Stimulated activated naive CD4-positive, alpha-beta T cell treated with Interleukin-2 at 50 U/mL for 16 hours (primary cell): ENCODE data around the gene RIF1.

ENCODE experiments used
- DNase-seq: peaks from one replicate; lab custom pipeline; 2025; lab: John Stamatoyannopoulos, UW

RIF1 gene

GRCh38 chr2:151422917-151423439 is 13.3 kb downstream of the RIF1 start:
- no peak for DNase-seq

DNA sequence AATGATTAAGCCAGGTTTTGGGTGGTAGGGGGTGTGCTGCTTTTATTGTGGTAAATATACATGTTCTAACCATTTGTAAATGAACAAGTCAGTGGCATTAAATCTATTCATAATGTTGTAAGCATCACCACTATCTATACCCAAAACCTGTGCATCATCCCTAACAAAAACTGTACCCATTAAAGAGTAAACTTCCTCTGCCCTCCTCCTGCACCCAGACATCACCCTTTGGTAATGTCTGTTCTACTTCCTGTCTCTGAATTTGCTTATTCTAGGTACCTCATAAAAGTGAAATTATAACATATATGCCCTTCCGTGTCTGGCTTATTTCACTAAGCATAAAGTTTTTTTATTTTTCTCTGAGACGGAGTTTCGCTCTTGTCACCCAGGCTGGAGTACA is 14.1 kb downstream of the RIF1 start:
- DNase-seq, result no peak

GRCh38 chr2:151437630-151438029 is 27.9 kb downstream of the RIF1 start:
- no peak for DNase-seq

DNA sequence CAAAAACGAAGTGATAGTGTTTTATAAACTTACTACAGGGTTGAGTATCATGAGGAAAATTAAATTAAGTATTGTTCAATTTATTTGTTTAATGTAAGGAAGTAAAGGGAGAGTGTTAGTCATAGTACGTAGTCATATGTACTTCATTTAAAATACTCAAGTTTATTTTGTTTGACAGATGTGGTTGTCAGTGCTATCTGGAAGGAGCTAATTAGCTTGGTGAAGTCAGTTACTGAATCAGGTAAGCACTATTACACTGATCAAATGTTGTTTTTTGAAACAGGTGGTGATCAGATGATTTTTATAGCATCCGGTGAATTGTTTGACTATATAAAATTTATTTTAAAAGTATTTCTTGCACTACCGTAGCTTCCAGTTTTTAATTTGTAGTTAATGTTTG is 28.8 kb downstream of the RIF1 start:
- no peak for DNase-seq

DNA sequence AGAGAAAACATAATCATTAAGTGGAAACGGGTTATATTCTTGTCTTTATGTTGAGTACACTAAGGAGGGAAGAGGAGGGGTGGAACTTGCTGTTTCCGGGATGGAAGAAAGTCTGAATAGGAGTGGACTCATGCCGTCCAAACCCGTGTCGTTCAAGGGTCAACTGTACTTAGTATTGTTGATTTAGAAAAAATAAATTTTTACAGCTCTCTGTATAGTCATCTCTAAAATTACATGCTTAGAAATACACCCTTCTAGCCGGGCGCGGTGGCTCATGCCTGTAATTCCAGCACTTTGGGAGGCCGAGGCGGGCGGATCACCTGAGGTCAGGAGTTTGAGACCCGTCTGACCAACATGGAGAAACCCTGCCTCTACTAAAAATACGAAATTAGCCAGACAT is 29.4 kb downstream of the RIF1 start:
- DNase-seq, result no peak

DNA sequence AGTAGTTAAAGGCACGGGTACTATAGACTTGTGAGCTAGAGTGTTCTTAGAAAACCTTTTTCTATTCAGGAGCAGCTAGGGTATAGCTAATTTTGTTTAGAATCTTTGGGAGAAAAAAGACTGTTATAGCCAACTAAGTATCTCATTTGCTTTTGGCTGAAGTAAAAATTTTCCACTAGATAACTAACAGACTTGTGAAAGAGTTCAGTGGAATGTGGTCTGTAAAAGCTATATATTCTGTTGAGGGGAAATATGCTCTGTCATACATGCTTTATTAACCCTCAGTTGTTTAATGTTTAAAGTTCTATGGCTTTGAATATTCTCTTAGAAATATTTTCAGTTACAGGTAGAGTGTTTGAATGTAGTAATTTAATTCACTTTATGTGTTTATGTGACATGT is 49.7 kb downstream of the RIF1 start:
- DNase-seq, result no peak

DNA sequence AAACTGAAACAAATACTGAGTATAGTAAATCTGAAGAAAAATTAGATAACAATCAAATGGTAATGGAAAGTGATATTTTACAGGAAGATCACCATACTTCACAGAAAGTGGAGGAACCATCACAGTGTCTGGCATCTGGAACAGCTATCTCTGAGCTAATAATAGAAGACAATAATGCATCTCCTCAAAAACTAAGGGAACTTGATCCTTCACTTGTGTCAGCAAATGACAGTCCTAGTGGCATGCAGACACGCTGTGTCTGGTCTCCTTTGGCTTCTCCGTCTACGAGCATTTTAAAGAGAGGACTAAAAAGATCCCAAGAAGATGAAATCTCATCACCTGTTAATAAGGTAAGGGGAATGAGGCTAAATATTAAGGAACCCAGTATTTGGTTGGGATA is 56.1 kb downstream of the RIF1 start:
- no peak for DNase-seq

- DNase-seq, result no peak
Measured at GRCh38 chr2:151470556-151470955, 60.9 kb downstream of the RIF1 start.

DNA sequence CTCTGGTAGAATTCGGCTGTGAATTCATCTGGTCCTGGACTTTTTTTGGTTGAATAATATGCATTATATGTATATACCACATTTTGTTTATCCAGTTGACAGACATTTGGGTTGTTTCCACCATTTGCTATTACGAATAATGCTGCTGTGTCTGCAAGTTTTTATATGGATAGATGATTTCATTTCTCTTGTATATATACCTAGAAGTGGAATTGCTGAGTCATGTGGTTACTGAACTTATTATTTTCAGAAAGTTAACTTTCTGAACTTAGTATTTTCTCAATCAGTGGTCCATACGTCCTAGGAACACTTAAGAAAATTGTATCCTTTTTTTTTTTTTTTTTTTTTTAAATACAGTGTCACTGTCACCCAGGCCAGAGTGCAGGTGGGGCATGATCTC is 63.3 kb downstream of the RIF1 start:
- no peak for DNase-seq

- DNase-seq, result no peak
Measured at GRCh38 chr2:151475071-151475470, 65.4 kb downstream of the RIF1 start.

- DNase-seq, result no peak
Measured at GRCh38 chr2:151476287-151476686, 66.6 kb downstream of the RIF1 start.

DNA sequence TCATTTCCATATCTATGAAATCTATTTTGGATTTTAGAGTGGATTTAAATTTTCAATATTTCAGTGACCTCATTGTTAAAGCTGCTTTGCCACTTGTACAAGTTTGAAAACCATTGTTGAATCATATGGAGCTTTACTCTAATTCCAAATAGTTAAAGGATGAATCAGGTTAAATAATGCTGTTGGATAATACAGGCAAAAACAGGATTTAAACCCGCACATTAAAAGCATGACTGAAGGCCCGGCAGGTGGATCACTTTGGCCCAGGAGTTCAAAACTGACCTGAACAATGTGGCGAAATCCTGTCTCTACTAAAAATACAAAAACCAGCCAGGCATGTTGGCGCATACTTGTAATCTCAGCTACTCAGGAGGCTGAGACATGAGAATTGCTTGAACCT is 68.3 kb downstream of the RIF1 start:
- DNase-seq, result no peak

DNA sequence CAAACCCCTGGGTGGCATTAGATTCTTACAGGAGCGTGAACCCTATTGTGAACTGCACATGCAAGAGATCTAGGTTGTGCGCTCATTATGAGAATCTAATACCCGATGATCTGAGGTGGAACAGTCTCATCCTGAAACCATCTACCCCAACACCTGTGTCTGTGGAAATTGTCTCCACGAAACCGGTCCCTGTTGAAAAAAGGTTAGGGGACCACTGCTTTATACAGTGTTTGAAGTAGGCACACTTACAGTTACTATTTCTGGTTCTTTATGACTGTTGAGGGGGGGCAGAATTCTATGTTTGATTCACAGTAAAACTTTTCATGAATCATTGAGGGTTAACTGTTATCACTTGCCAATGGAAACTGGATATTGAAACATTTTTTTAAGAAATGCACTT is 72.0 kb downstream of the RIF1 start:
- no peak for DNase-seq

DNA sequence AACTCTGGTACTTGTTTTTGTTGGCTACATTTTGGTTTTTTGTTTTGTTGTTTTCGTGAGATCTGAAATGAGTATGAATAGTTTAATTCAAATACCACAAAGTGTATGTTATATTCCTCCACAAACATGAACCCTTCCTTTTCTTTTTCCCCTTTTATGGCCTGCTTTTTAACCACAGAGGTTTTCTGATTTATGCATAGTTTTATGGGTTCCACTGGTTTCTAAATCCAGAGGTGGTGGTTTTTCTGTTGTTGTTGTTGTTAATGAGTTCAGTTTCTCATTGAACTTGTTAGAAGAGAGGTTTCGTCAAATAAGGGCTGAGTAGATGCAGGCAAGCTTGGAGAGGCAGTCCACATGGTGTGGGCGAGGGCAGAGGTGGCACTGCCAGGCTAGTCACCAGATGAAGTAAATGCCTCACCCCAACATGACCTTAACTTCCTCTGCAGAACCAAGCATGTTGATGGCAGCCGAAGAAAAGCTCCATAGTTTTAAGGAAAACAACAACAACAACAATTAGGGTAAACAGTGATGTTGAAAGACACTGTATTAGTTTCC is 72.5 kb downstream of the RIF1 start:
- peak; percentile 14 for DNase-seq

DNA sequence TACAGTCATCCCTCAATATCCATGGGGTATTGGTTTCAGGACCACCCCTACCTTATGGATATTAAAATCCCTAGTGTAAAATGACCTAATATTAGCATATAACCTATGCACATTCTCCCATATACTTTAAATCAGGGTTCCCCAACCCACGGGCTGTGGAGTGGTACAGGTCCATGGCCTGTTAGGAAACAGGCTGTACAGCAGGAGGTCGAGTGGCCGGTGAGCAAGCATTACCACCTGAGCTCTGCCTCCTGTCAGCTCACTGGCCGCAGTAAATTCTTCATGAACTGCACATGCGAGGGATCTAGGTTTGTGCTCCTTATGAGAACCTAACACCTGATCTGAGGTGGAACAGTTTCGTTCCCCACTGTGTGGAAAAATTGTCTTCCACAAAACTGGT is 73.8 kb downstream of the RIF1 start:
- DNase-seq, result no peak

- no peak for DNase-seq
Measured at GRCh38 chr2:151484100-151484499, 74.4 kb downstream of the RIF1 start.

GRCh38 chr2:151486053-151486452 is 76.4 kb downstream of the RIF1 start:
- no peak for DNase-seq

DNA sequence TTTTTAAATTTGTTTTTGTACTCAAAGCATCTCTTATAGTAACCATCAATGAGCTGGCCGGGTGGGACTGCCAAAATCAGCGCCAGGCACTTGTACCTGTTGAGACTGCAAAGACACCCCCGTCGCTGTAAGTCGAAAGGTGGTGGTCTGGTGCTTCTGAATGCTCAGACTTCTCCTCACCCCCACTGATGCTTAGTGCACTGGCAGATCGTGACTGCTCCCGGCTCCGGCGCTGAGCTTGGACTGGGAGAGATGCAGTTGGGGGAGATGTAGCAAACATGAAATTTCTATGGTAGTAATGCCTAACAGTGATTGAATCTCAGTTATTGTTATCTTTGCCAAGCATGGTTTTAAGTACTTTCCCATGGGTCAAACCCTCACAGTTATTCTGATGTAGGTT is 80.6 kb downstream of the RIF1 start:
- no peak for DNase-seq

- no peak for DNase-seq
Measured at GRCh38 chr2:151491496-151491895, 81.8 kb downstream of the RIF1 start.

- no peak for DNase-seq
Measured at GRCh38 chr2:151498178-151498577, 88.5 kb downstream of the RIF1 start.

GRCh38 chr2:151506170-151506569 is 96.5 kb downstream of the RIF1 start:
- DNase-seq, result no peak

DNA sequence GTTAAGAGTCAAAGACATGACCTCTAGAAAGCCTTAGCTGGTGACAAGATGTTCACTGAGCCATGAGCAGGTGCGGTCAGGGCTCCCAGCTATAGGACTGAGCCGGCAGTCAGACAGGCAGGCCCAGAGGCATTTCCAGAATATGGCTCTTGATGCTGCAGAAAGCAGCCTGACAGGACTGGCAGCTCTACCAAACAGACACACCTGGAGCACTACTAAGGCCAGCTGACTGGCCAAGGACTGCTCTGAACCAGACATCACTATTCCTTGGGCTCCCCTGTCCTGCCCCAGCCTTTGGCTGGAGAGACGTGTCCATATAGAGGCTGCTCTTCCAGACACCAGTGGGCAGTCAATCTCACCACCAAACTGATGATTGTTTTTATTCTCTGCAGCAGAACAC is 98.8 kb downstream of the RIF1 start:
- DNase-seq, result no peak

DNA sequence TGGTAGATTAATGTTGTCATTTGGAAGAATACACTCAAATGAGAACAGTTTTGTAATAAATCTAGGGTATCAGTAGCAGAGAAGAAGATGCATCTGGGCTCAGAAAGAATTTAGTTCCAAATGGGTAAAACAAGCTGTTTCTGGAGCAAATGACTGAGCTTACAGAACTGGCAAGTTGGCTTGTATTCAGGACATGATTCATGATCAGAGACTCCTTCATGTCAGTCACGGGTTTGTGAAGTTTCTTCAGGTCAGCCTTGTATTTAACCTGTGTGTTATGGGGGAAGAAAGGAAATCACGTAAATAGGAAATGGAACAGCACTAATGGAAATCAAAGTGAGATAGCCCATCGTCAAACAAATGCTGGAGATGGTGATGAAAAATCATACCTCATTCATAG is 109.1 kb downstream of the RIF1 start:
- DNase-seq, result no peak

DNA sequence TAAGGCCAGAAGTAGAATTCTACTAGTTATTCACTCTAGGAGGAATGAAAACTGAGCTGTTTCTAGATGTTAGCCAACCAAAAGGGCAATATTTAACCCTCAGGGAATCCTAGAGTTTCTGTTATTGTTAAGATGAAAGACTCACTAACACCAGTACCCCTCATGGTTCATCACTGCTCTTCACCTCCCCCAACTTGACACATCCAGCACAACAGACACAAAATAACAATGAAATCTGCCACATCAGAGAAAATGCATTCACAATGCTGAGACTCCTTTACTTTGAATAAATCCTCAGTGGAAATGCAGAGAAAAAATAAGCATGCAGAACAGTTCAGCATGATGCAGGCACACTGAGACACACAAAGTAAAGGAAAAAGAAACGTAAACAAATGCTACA is 111.3 kb downstream of the RIF1 start:
- no peak for DNase-seq

- DNase-seq, result no peak
Measured at GRCh38 chr2:151522556-151522955, 112.9 kb downstream of the RIF1 start.
